WI38 (cell line): ENCODE results near the gene ASXL1.
"Not testable (repeated sequence)": the region's sequence is repeated elsewhere in the genome, so short reads cannot be mapped to it uniquely, and the experiment has no call there.

ENCODE experiments used
- H3K4me3 ChIP-seq: 2 replicates; pipeline ENCODE4 v1.5.1; 2011; ENCODE audit warnings: low read depth, mild to moderate bottlenecking, control low read depth, low read length
- CTCF ChIP-seq: IDR thresholded peaks from 2 replicates; pipeline ENCODE4 v1.5.1; 2012; ENCODE audit warnings: low read depth, mild to moderate bottlenecking, control low read depth, low read length

Gene ASXL1

GRCh38 chr20:32382102-32382950 is 24.2 kb downstream of the ASXL1 start:
- TF ChIP-seq CTCF: no peak
- no peak overlapping the region for H3K4me3 ChIP-seq

GRCh38 chr20:32383441-32383840 is 25.3 kb downstream of the ASXL1 start:
- H3K4me3 ChIP-seq: not testable (repeated sequence)

- no peak for TF ChIP-seq CTCF
- peak overlapping the region; percentile 38; the same call in 1 of the 2 replicates for H3K4me3 ChIP-seq
Measured at GRCh38 chr20:32385541-32385940, 27.4 kb downstream of the ASXL1 start.

GRCh38 chr20:32386091-32386490 is 28.0 kb downstream of the ASXL1 start:
- H3K4me3 ChIP-seq: no peak overlapping the region
- TF ChIP-seq CTCF: no peak

- no peak for TF ChIP-seq CTCF
- H3K4me3 ChIP-seq: no peak overlapping the region
Measured at GRCh38 chr20:32387252-32387651, 29.1 kb downstream of the ASXL1 start.

DNA sequence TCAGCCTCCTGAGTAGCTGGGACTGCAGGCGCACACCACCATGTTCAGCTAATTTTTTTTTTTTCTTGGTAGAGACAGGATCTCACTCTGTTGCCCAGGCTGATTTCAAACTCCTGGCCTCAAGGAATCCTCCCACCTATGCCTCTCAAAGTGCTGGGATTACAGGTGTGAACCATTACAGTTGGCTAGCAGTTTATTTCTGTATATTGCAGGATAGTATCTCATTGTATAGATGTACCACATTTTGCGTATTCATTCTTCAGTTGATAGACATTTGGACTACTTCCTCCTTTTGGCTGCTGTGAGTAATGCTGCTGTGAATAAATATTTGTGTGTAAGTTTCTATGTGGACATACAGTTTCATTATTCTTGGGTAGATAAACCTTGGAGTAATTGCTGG is 32.9 kb downstream of the ASXL1 start:
- TF ChIP-seq CTCF: no peak
- no peak overlapping the region for H3K4me3 ChIP-seq

DNA sequence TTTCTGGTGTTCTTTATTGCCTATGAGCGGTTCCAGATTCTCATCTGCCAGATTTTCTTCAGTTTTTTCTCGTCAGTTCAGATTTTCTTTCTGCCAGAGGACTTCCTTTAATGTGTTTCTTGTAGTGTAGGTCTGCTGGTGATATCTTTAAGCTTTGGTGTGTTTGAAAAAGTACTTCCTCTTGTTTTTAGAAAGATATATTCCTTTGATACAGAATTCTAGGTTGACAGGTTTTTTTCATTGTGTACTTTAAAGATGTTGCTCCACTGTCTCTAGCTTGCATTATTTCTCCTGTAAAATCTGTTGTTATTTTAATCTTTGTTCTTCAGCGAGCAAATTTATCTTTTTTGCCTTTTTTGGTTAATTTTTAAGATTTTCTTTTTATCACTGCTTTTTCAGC is 36.9 kb downstream of the ASXL1 start:
- TF ChIP-seq CTCF: no peak
- no peak overlapping the region for H3K4me3 ChIP-seq
